Neuron (in vitro differentiated cells): Measurements from ENCODE around the gene TENM3.

Experiments used
- H2AFZ ChIP-seq: one replicate; pipeline ENCODE4 v1.6.1; 2013; ENCODE audit warnings: low read depth, mild to moderate bottlenecking, inconsistent platforms, low read length, moderate library complexity
- H3K27me3 ChIP-seq: one replicate; pipeline ENCODE4 v1.6.1; 2013; ENCODE audit warnings: low read length; ENCODE audit not compliant: insufficient read depth
- H3K36me3 ChIP-seq: one replicate; pipeline ENCODE4 v1.6.1; 2013; ENCODE audit warnings: low read length; ENCODE audit not compliant: insufficient read depth
- H3K4me1 ChIP-seq: one replicate; pipeline ENCODE4 v1.6.1; 2013; ENCODE audit warnings: low read length; ENCODE audit not compliant: insufficient read depth
- H3K4me3 ChIP-seq: 2 replicates; pipeline ENCODE4 v1.5.1; 2013; ENCODE audit warnings: mild to moderate bottlenecking, low read length, moderate library complexity
- H3K9me3 ChIP-seq: one replicate; pipeline ENCODE4 v1.6.1; 2013; ENCODE audit warnings: low read length

TENM3 gene

GRCh38 chr4:182291175-182291574 lies 48.0 kb downstream of the TENM3 start:
- no peaks in the 10 kb centered on the region for H3K27me3 ChIP-seq
- H3K36me3 ChIP-seq: no peaks in the 10 kb centered on the region
- H3K4me1 ChIP-seq: no peaks in the 10 kb centered on the region
- H2AFZ ChIP-seq: no peak overlapping the region
- no peak overlapping the region for H3K4me3 ChIP-seq
- no peaks in the 10 kb centered on the region for H3K9me3 ChIP-seq

DNA sequence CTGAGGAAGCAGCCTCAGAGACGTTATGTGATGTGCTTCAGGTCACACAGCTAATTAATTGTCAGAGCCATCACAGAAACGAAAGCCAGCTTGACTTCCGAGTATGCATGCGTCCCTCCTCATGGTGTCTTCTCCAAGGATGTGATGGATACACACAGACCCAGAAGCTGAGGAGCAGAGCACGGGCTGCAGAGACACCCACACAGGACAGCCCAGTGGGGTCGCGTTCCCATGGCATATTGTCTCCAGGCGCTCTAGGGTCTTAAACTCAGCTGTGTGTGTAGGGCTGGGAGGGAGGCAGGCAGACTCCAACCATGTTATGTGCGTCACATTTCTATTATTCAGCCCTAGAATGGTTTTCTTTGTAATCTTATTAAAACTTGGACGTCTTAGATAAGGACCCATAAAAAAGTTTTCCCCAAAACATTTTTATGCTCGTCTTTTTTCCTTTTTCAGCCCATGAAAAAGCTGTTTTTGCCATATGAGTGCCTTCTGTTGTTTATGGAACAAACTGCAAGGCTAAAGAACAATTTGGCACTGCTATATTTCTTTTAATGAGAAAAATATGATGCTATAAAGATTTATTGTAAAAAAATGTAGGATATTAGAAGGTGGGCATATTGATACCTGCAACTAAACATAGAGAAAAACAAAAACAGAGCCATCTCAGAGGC lies 48.5 kb downstream of the TENM3 start:
- no peaks in the 10 kb centered on the region for H3K9me3 ChIP-seq
- no peaks in the 10 kb centered on the region for H3K4me1 ChIP-seq
- no peak overlapping the region for H3K4me3 ChIP-seq
- no peaks in the 10 kb centered on the region for H3K36me3 ChIP-seq
- no peaks in the 10 kb centered on the region for H3K27me3 ChIP-seq
- H2AFZ ChIP-seq: no peak overlapping the region

- H3K4me3 ChIP-seq: no peak overlapping the region
- H2AFZ ChIP-seq: no peak overlapping the region
- H3K27me3 ChIP-seq: no peaks in the 10 kb centered on the region
- no peaks in the 10 kb centered on the region for H3K36me3 ChIP-seq
- H3K9me3 ChIP-seq: no peaks in the 10 kb centered on the region
- no peaks in the 10 kb centered on the region for H3K4me1 ChIP-seq
Measured at GRCh38 chr4:182292612-182293011, 49.4 kb downstream of the TENM3 start.

DNA sequence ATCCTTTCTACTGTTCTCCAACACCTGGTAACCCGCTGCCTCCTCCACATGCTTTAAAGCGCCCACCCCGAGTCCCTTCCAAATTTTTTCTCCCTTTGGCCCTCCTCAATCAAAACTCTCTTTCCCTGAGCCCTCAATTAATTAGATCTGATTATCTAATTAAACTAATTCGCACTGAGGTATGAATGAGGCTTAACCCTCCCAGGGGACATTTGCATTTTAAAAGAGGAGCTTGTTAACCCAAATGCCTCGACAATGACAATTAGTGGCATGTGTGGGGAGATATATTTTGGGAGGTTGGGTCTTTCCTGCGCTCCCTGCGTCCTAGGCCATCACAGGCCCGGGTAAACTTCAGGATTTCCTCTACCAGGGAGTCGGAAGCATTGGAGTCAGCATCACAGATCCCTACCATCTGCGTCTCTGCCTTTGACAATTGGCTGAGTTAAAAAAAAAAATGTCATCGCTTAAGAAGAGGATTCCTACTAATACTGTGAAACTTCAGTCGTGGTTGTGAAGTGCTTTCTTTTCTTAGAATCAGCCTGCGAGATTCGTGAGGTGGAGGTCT lies 50.6 kb downstream of the TENM3 start:
- no peak overlapping the region for H2AFZ ChIP-seq
- no peak overlapping the region for H3K4me3 ChIP-seq
- H3K36me3 ChIP-seq: no peaks in the 10 kb centered on the region
- no peaks in the 10 kb centered on the region for H3K9me3 ChIP-seq
- H3K27me3 ChIP-seq: no peaks in the 10 kb centered on the region
- H3K4me1 ChIP-seq: no peaks in the 10 kb centered on the region

GRCh38 chr4:182294451-182294850 lies 51.2 kb downstream of the TENM3 start:
- H3K4me3 ChIP-seq: no peak overlapping the region
- no peaks in the 10 kb centered on the region for H3K9me3 ChIP-seq
- no peaks in the 10 kb centered on the region for H3K27me3 ChIP-seq
- no peaks in the 10 kb centered on the region for H3K4me1 ChIP-seq
- H2AFZ ChIP-seq: no peak overlapping the region
- no peaks in the 10 kb centered on the region for H3K36me3 ChIP-seq

DNA sequence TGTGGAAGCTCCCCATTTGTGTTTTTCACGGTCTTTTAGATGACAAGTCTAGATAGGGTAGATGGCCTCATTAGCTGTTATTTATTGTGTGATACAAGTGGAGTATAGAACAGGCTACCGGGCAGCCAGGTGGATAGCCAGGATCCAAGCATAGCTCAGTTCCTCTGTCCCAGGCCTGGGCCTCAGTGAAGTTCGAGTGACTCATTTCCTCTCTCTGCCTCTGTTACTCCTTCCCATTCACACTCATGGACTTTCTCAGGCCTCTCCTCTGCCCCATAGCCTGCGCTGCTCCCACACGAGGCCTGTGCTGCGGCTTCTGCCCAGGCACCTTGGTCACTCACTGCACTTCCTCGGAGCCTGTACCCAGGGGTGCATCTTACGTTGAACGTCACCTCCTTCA lies 54.5 kb downstream of the TENM3 start:
- Histone ChIP-seq H2AFZ (no peak overlapping the region), H3K9me3 (no peaks in the 10 kb centered on the region), H3K4me1 (no peaks in the 10 kb centered on the region), H3K4me3 (no peak overlapping the region), H3K36me3 (no peaks in the 10 kb centered on the region), H3K27me3 (no peaks in the 10 kb centered on the region)

GRCh38 chr4:182301736-182302135 lies 58.5 kb downstream of the TENM3 start:
- Histone ChIP-seq H3K4me3 (no peak overlapping the region), H2AFZ (no peak overlapping the region), H3K9me3 (peaks cover 2% of the 10 kb centered on the region), H3K36me3 (no peaks in the 10 kb centered on the region), H3K27me3 (no peaks in the 10 kb centered on the region), H3K4me1 (no peaks in the 10 kb centered on the region)

GRCh38 chr4:182303847-182304246 lies 60.6 kb downstream of the TENM3 start:
- Histone ChIP-seq H3K4me3 (no peak overlapping the region), H3K9me3 (peaks cover 2% of the 10 kb centered on the region), H2AFZ (no peak overlapping the region), H3K4me1 (no peaks in the 10 kb centered on the region), H3K27me3 (no peaks in the 10 kb centered on the region), H3K36me3 (no peaks in the 10 kb centered on the region)

DNA sequence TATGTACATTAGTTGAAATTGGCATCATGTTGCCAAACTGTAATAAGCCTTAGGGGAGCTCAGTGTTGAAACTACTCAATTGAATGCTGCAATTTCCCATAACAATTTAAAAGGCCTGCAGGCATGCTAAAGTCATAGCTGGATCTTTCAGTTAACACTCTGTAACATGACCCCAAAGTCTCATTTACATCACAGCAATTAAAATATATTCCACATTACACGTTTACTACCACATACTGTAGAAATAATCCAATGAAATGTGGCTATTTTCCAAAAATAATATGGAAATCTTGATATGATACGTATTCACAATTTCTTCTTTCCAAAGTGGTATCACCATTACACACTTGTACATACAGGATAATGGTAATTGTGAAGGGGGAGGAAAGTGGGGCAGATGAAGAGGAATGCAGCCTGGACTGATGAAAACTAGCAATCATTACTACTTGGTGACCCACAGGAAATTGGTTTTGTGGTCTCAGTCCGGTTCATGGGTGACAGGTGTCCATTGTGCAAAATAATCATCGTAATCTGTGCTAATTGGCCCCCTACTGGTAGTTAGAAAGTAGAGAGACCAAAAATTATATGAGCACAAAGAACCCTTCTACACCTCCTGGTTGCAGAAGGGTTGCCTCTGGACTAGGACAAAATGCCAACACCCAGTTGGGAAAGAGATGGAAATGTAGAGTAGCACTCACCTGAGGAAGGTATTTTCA lies 63.7 kb downstream of the TENM3 start:
- Histone ChIP-seq H3K9me3 (peaks cover 2% of the 10 kb centered on the region), H3K4me1 (no peaks in the 10 kb centered on the region), H2AFZ (no peak overlapping the region), H3K4me3 (no peak overlapping the region), H3K27me3 (no peaks in the 10 kb centered on the region), H3K36me3 (no peaks in the 10 kb centered on the region)

DNA sequence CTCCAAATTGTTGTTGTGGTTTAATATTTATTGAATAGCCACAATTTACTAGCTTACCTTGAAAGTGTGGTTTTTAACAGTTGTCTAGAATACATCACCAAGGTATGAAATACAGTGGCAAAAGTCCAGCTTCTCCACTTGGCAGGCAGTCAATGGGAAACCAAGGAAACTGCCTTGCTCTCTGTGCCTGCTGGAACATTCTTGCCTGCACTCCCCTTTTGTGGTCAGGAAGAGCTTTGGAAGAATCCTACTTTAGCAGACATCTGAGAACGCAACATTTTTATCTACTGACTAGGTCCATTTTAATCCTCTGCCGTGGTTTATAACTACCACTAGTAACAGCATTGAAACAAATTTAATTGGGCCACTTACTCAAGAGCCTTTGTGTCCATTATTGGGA lies 64.5 kb downstream of the TENM3 start:
- no peaks in the 10 kb centered on the region for H3K4me1 ChIP-seq
- H2AFZ ChIP-seq: no peak overlapping the region
- H3K9me3 ChIP-seq: peaks cover 2% of the 10 kb centered on the region
- no peaks in the 10 kb centered on the region for H3K27me3 ChIP-seq
- no peaks in the 10 kb centered on the region for H3K36me3 ChIP-seq
- no peak overlapping the region for H3K4me3 ChIP-seq

GRCh38 chr4:182309877-182310276 lies 66.7 kb downstream of the TENM3 start:
- no peak overlapping the region for H3K4me3 ChIP-seq
- no peak overlapping the region for H2AFZ ChIP-seq
- H3K27me3 ChIP-seq: no peaks in the 10 kb centered on the region
- H3K9me3 ChIP-seq: peaks cover 5% of the 10 kb centered on the region
- no peaks in the 10 kb centered on the region for H3K4me1 ChIP-seq
- no peaks in the 10 kb centered on the region for H3K36me3 ChIP-seq

DNA sequence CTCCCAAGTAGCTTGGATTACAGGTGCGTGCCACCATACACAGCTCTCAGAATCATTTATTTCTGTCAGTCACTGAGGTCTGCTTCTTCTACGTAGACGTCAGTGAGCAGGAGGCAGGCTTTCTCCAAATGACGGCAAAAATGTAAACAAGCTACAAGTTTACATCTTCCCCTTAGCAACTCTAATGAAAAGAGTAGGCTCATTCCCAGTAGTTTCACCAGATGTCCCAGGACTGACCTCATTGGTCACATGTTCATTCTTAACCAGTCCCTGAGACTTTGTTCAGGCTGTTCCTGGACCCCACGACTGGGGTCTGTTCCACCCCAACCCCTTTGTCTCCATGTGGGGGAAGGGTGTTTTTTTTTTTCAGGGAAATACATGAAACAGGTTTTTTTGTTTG lies 67.1 kb downstream of the TENM3 start:
- Histone ChIP-seq H3K27me3 (no peaks in the 10 kb centered on the region), H3K4me3 (no peak overlapping the region), H2AFZ (no peak overlapping the region), H3K9me3 (peaks cover 5% of the 10 kb centered on the region), H3K36me3 (no peaks in the 10 kb centered on the region), H3K4me1 (no peaks in the 10 kb centered on the region)

GRCh38 chr4:182310962-182311361 lies 67.8 kb downstream of the TENM3 start:
- Histone ChIP-seq H3K4me1 (no peaks in the 10 kb centered on the region), H3K27me3 (no peaks in the 10 kb centered on the region), H3K9me3 (peaks cover 2% of the 10 kb centered on the region), H3K36me3 (no peaks in the 10 kb centered on the region), H3K4me3 (no peak overlapping the region), H2AFZ (no peak overlapping the region)
